GM12872 (cell line): Measurements from ENCODE around the gene HMGCS2.

Source experiments
- CTCF ChIP-seq: IDR thresholded peaks from 3 replicates; pipeline ENCODE4 v1.5.1; 2011; ENCODE audit warnings: low read depth, mild to moderate bottlenecking, low read length, moderate library complexity; ENCODE audit not compliant: insufficient read depth

HMGCS2 gene

GRCh38 chr1:119811387-119811786, 42.7 kb upstream of the HMGCS2 start, which contains the start of gene REG4:
Gene REG4, minus strand, starts transcription at chr1:119811460. Its CDS starts 2,691 bp downstream, at chr1:119808769.
- no peak for TF ChIP-seq CTCF

- peak; percentile 94 for TF ChIP-seq CTCF
Measured at GRCh38 chr1:119808972-119809550, 40.4 kb upstream of the HMGCS2 start.

GRCh38 chr1:119808491-119808890, 39.8 kb upstream of the HMGCS2 start:
- no peak for TF ChIP-seq CTCF

- no peak for TF ChIP-seq CTCF
Measured at GRCh38 chr1:119806489-119806888, 37.8 kb upstream of the HMGCS2 start.

GRCh38 chr1:119805746-119806145, 37.0 kb upstream of the HMGCS2 start:
- TF ChIP-seq CTCF, result no peak

GRCh38 chr1:119805247-119805646, 36.5 kb upstream of the HMGCS2 start:
- no peak for TF ChIP-seq CTCF

- TF ChIP-seq CTCF, result no peak
Measured at GRCh38 chr1:119799599-119800177, 31.0 kb upstream of the HMGCS2 start.
